ENCODE data around the gene FRY.
"Not testable (repeated sequence)": the region's sequence is repeated elsewhere in the genome, so short reads cannot be mapped to it uniquely, and the experiment has no call there.

FRY gene

DNA sequence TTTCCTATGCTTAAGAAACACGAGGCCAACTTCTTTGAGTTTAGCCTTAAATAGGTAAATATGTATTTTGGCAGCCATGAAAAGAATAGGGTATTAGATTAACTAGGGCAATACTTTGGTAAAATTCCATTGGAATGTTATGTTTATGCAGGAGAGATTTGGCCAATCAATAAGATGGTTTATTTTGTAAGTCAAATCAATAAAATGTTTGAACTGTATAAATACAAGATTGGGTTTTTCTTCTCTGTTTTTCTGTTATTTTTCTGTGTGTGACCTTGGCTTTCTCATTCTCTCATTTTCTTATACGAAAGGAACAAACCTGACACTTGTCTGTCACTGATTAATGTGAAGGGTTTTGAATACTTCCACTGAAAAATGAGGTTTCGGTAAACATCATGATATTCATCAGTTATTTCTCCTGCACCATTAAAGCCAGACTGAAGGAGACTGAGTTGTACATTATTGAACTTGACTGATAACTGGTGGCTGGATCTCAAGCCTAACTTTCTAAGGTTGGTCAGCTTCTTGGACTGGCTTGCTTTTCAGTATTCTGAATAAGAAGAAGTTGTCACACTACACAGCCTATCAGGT lies 8.6 kb downstream of the FRY start:
- no peak for DNase-seq (ENCODE audit: low read depth in 1 of 2, low spot score in 1 of 2)

DNA sequence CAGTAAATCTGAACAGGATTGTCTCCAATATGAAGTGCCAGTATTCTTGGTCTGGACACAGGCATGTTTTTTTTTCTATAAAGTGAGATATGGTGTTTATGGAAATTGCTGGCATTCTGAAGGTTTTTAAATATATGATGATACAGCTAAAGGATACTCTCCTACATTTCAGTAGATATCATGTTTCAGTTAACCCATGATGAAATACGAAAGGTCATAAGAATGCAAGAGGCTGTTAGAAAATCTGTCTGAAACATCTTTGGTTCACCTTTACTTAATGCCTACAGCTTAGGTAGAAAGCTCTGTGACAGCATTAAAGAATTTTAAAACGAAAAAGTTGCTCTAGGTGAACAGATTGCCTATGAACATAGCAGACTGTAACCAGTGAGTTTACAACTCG lies 9.1 kb downstream of the FRY start:
- DNase-seq (ENCODE audit: low read depth in 1 of 2, low spot score in 1 of 2): no peak

DNA sequence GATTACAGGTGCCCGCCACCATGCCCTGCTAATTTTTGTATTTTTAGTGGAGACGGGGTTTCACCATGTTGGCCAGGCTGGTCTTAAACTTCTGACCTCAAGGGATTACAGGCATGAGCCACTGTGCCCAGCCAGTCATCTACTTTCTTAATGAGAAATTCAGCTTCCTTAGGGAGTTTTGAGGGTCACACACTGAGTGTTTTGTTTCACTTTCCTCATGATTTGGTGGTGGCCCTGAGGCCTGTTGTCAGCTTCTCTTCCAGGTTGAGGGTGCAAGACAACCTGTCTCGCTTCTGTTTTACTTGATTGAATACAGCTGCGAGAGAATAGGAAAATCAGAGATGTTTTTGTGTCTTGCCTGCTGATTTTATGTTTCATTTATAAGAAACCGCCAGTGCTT lies 9.9 kb downstream of the FRY start:
- no peak for DNase-seq (ENCODE audit: low read depth in 1 of 2, low spot score in 1 of 2)

DNA sequence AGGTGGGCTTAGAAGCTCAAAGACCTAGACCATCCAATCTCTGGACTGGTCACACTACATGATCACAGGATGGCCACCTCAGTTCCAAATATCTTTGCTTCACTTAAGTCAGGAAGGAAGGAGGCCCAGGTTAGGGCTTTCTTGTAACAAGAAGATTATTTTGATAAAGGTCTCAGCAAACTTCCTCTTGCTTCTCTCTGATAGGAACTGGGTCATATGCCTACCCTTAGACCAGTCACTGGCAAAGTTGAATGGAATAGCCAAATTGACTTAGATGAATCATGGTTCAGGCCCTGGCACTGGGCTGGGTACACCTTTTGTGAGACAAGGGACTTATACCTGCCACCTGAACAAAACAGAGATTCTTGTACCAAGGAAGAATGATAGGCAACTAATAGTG lies 11.0 kb downstream of the FRY start:
- DNase-seq (ENCODE audit: low read depth in 1 of 2, low spot score in 1 of 2): no peak

DNA sequence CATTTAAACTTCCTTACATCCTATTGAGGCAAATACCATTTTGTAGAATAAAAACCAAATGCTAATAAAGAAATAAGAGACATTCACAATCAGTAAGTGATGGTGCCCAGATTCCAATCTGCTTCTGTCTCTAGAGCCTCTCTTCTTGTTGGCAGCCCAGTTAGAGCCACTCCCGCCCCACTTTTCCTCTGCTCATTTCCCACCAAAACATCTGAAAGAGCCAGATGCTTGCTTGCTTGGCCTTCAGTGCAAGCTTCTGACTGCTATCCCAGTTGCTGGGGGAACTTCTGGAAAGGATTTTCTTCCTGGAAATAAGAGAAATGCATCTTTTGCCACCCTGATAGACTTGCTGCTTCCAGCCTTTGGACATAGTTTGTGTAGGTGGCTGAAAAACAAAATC lies 12.9 kb downstream of the FRY start:
- no peak for DNase-seq (ENCODE audit: low read depth in 1 of 2, low spot score in 1 of 2)

DNA sequence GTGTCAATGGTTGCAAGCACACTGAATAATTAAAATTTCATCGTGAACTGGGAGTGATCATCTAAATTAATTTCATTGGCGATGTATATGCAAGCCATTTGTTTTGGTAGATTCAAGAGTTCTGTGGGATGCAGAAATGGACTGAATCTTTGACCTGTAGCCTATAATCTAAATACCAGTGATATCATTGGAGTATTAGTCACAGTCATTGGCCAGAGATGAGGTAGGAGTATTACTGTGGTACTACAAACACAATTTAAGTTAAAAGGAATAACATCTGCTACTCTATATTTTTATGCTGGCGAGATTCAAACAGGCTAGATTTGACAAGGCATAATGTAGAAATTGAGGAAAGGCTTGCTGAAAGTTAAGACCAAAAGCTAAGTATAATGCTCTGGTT lies 14.0 kb downstream of the FRY start:
- DNase-seq (ENCODE audit: low read depth in 1 of 2, low spot score in 1 of 2): no peak

DNA sequence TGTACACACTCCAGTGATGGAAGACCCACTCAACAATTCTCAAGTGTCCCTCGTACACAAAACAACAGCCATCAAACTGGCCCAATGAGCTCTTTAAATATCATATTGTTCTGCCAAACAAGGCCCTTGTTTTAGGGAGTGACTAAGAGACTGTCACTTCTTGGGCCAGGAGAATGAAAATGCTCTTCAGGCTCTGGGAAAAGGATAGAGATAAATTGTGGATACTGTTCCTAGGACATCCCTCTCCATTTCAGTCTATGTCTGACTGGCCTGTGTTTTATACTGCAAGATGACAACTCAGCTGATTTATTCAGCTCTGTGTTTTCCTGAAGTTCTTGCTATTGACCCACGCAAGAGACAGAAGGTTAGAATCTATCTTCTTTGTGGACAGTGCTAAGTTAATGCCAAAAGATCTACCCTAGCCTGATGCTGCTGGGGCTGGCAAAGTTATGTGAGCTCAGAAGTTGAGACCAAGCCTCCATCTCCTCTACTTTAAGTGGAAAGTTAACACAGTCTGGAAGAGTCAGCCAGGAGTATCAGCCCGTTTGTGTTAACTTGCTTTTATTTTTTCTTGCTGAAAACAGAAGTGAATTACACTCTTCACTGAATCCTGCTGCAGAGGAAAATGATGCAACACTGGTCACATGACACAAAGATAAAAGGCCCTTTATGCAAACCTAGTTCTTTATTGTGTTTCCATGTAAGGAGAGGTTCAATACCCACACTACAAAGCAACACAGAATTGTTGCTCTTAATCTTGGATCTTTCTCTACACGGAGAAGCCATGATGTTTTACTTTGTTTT lies 14.6 kb downstream of the FRY start:
- no peak for DNase-seq (ENCODE audit: low read depth in 1 of 2, low spot score in 1 of 2)

DNA sequence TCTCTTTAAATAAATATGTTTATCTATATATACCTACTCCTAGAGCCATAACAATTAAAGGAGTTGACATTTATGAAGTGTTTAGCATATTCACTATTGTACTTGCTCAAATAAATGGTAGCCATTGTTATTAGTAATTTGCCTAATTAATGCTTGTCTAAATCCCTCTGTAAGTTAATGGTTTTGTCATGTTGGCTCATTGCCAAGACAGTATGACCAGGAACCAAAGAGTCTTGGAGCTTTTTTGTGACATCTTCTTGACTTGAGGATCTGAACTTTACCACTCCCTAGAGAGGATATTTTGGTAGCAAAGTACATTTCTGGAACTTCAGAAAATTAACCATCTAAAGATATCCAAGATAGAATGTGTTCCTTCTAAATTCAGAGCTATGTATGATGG lies 15.5 kb downstream of the FRY start:
- DNase-seq (ENCODE audit: low read depth in 1 of 2, low spot score in 1 of 2): no peak

DNA sequence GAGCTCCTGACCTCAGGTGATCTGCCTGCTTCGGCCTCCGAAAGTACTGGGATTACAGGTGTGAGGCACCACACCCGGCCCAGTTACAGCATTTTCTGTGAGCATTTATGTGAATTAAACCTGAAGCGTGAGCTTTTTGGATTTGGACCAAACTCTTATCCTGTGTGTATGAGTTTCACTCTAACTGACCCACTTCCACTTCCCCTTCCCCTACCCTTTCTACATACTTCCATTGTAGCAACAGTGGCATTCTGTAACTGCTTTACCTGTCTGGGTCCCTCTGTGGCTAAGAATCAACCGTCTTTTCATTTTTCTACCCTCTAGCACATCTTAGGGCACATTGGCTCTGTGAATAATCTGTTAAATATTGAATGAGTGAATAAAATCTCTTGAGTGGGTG lies 16.2 kb downstream of the FRY start:
- DNase-seq (ENCODE audit: low read depth in 1 of 2, low spot score in 1 of 2): no peak

DNA sequence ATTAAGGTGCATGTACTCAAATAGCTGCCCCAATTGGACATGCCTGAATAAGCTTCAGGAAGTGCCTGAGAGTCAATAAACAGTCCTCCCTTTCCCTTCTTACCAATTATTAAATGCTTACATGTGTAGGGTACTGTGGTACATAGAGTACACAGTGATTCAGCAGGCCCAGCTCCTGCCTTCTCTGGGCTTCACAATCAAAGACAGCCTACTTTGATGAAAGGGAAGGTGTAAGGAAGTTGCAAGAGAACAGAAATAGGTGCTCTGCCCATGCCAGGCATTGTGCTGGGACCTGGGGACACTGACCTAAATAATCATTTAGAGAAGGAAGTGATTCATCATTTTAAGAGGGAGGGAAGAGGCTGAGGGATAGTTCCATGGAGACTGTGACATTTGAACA lies 17.2 kb downstream of the FRY start:
- no peak for DNase-seq (ENCODE audit: low read depth in 1 of 2, low spot score in 1 of 2)

DNA sequence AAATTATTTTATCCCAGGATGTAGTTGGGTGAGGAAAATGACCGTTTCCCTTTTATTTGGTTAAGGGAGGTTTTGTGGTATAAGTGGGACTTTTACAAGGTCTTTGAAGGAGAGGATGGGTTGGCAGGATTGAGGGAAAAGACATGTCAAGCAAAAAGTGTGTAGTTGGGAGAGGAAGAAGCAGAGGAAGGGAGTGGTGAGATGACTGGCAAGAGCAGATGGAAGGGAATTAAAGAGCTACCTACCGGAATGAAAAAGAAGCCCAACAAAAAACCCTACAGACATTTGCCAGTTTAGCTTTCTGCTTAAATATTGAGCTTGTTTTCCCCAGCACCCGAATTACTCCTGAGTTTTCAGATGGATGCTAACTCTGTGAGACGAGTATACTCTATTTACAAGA lies 19.6 kb downstream of the FRY start:
- no peak for DNase-seq (ENCODE audit: low read depth in 1 of 2, low spot score in 1 of 2)

DNA sequence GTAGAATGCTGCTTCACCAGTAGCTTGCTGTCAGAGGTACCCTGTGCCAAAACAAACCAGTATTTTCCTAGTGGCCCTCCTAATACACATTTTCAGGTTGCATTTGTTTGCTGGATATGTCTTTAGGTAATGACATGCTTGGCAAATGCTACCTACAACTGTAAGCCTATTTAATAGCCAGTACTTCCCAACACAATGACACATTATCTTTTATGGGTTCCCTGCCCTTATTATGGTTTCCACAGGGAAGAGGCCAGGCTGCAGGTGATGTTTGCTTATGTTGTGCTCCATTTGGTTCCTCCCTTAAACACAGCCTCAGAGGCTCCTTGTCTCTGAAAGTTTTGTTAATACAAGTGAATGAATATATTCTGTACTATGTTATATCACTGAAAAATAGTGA lies 24.7 kb downstream of the FRY start:
- no peak for DNase-seq (ENCODE audit: low read depth in 1 of 2, low spot score in 1 of 2)

DNA sequence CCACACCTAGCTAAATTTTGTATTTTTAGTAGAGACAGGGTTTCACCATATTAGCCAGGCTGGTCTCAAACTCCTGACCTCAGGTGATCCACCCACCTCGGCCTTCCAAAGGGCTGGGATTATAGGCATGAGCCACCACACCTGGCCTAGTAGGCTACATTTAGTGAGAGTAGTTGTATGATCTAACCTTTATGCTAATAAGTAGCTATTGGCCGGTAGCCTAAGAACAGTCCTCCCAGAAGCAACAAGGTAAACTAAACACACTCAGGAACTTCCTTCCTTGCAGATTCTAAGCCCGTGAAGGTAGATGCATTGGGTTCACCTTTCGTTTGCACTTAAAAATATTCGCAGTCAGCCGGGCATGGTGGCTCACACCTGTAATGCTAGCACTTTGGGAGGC lies 25.8 kb downstream of the FRY start:
- DNase-seq (ENCODE audit: low read depth in 1 of 2, low spot score in 1 of 2): not testable (repeated sequence)

DNA sequence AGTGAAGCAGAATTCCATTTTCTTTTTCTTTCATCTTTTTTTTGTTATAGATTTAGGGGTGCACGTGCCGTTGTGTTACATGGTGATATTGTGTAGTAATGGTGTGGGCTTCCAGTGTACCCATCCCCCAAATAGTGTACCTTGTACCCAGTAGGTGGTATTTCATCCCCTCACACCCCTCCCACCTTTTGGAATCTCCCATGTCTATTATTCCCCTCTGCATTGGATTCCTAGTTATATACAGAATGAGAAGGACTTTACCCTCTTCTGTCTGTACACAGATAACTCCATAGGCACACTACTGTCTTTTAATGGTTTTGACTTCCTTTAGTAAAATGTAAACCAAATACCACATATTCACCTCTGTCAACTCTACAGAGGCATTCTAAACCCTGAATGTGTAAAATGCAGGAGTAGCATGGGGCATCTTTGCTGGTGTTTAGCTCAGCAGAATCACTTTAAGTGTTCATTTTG lies 28.0 kb downstream of the FRY start:
- DNase-seq (ENCODE audit: low read depth in 1 of 2, low spot score in 1 of 2): no peak

DNA sequence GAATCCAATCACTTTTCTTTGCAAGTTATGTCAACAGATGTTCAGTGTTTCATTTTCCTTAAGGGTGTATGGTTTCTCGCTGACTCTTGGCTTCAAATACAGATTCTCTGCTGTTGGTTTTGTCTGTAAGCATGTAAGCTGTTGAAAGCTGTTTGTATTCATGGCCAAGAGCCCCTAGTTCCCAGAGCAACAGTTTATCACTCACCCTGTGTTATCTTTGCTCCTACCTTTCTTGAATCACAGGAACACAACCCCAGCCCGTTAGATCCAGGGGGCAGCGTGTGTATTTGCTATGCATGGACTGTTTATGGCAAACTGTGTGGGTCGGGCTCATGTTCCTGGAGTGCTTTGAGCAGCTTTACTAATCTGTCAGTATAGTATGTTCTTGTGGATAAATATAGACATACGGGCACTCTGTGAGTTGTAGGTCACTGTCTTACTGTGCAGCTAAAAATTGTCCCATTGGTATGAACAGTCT lies 28.9 kb downstream of the FRY start:
- no peak for DNase-seq (ENCODE audit: low read depth in 1 of 2, low spot score in 1 of 2)

DNA sequence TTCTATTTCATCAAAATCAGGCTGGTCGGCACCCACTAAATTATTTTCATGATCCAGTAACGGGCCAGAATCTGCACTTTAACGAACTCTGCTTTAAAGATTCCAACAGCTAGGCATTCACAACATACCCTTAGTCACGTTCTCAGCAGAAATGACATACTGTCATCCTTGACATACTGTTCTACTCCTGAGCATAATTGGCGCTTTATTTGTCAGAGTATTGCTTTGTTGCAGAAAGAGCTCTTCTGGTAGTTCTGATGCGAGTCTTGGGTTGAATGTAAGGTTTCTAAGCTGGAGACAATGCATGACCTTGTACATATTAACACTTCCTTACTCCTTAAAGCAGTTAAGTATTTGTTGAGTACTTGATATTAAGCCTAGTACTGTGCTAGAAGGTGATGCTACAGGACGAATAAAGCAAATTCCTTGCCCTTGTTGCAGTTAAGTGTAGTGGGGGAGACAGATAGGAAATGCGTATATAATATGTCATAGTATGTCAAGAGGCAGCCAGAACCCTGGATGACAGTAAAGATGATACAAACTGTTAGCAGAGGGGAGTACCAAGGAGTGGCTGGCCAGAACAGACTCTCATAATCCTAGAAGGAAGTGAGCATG lies 32.2 kb downstream of the FRY start:
- no peak for DNase-seq (ENCODE audit: low read depth in 1 of 2, low spot score in 1 of 2)

DNA sequence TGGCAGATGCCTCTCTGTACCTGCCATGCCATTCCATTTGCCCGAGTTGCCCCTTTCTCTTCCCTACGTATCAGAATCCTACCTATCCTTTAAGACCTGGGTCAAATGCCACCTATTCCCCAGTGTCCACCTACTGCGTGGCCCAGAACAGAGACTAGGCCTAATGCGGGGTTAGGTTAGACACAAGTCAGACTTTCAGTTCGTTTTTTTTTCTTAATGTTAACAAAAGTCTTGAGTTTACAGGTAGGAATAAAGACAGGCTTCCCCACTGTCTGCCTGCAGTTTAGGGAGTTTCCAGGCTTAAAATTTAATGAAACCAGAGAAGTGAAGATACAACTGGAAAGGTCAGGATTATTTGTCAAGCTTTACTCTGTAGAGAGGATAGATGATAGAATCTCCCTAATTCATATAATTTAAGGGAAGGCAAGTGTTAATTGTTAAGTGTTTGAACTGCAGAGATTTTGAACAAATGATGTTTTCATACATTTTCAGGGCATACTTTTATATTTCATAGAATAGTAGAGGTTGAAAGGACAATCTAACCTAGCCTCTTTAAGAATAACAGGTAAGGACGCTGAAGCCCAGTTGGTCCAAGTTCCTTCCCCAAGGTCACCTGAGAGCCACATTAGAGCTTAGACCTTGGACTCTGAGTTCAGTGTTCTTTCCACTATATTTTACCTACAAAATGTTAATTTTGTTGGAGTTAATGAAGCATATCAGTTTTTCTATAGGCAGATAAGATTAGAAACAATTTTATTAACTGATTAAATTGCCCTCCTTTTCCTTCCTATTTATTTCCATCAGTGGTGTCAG lies 35.8 kb downstream of the FRY start:
- no peak for DNase-seq (ENCODE audit: low read depth in 1 of 2, low spot score in 1 of 2)

DNA sequence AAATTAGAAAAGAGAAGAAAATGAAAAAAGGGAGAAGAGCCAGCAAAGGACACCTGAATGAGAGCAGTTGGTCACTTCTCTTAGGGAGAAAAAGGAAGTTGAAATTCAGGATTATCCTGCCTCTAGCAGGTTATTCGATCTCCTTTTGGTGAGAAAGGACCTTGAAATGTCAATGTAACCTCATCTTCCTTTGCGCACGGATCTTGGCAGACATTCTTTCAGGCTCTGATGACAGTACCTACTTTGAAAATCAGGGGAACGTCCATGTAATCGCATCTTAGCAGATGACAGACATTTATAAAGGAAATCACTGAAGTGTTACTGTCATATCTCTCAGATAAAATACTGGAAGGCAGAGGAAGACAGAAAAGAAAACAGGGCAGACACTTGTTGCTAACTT lies 36.7 kb downstream of the FRY start:
- DNase-seq (ENCODE audit: low read depth in 1 of 2, low spot score in 1 of 2): no peak

DNA sequence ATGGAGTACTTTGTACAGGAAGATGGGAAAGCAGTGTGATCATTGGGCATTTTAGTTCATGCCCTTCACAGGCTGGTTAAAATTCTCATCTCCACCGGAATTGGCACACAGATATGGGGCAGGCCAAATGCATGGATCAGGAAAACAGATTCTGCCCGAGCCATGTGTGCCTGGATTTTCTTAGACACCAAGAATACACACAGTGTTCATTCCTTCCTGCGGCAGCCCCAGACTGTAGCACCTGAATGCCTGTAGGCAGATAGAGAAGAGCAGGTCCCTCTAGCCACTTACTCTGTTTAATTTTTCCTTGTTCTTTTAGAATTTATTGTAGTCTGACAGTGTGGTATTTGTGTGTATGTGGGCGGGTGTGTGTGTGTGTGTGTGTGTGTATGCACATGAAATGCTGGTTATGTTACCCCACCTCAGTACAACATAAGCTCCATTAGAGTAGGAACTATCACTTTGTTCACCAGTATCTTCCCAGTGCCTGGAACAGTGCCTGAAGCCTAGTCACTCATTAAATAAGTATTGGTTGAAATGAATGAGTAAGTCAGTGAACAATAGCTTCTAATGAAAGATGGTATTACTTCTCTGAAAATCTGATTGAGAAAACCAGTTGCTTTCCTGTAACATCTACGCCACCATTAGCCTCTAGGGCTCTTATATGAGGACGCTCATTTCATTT lies 41.7 kb downstream of the FRY start:
- no peak for DNase-seq (ENCODE audit: low read depth in 1 of 2, low spot score in 1 of 2)

DNA sequence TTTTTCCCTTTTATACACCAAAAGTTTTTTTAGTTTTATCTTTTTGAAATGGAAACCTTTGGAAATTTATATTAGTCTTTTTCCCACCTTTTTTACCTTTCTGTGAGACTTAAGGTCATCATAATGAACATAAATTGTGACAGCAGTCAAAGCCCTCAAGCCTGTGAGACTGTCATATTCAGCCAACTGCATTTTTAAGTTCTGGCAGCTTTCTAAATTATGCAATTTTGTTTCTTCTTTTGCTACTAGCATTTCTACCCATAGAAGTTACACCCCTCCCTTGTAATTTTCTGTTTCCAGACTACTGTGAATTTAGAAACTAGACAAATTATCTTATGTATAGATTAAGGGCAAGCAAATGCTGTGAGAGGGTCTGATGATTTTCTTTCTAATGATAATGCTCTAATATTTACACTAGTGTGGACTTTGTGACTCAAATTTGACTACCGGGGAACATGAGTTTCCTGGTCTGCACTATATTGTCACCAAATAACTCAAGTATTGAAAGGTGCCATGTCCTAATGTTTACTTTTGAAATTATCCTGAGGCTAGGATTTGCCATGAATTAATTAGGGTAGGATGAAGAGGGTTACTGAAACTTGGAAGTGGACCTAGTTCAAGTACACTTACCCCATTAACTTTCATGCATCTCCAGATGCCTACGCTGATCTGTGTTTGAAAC lies 43.7 kb downstream of the FRY start:
- DNase-seq (ENCODE audit: low read depth in 1 of 2, low spot score in 1 of 2): no peak

All from activated T-helper 1 cell treated with anti-CD3 and anti-CD28 coated beads, Interleukin-2, amount 50 U/mL, for 16 hours (primary cell).